Keratinocyte (primary cell): Measurements from ENCODE around the gene COL7A1. TPM values are rescaled to one million over a fixed set of nuclear protein-coding genes. Genes with fewer than 3 reads are reported as not detected.

Source experiments
- DNase-seq: peaks from one replicate; pipeline ENCODE4 v3.0.0-alpha.2; 2011; ENCODE audit warnings: low read depth, missing footprints, low spot score
- FAIRE-seq: peaks from 2 replicates; lab custom pipeline; 2011; peaks lifted over from hg19 to GRCh38; lab: Jason Lieb, UNC
- H2AFZ ChIP-seq: 2 replicates; pipeline ENCODE4 v1.6.0; 2012; ENCODE audit warnings: low read length, control low read depth, inconsistent platforms; ENCODE audit not compliant: control insufficient read depth
- H3K27ac ChIP-seq: 2 replicates; pipeline ENCODE4 v1.5.1; 2011; ENCODE audit warnings: low read length; ENCODE audit not compliant: control insufficient read depth, insufficient read depth
- H3K27me3 ChIP-seq: 3 replicates; pipeline ENCODE4 v1.6.0; 2011; ENCODE audit warnings: low read length; ENCODE audit not compliant: control insufficient read depth, insufficient read depth; ENCODE audit errors: extremely low read depth
- H3K36me3 ChIP-seq, 2 experiments: 2 replicates in 1 of 2; 3 replicates in 1 of 2; pipeline ENCODE4 v1.5.1; 2011; ENCODE audit warnings: low read length in 2 of 2, mild to moderate bottlenecking in 1 of 2; ENCODE audit not compliant: control insufficient read depth in 2 of 2, insufficient read depth in 2 of 2; ENCODE audit errors: extremely low read depth in 1 of 2
- H3K4me1 ChIP-seq: 3 replicates; pipeline ENCODE4 v1.5.1; 2011; ENCODE audit warnings: low read length; ENCODE audit not compliant: control insufficient read depth, insufficient read depth; ENCODE audit errors: extremely low read depth
- H3K4me2 ChIP-seq: 3 replicates; pipeline ENCODE4 v1.6.0; 2011; ENCODE audit warnings: low read depth, low read length; ENCODE audit not compliant: control insufficient read depth, insufficient read depth; ENCODE audit errors: extremely low read depth
- H3K4me3 ChIP-seq, 3 experiments: fragments of 200-600 bp in 1 of 3; sonication (generic) in 1 of 3; 2 replicates in 2 of 3; 3 replicates in 1 of 3; pipeline ENCODE4 v1.5.1; 2011 to 2016; ENCODE audit warnings: low read length in 3 of 3, mild to moderate bottlenecking in 3 of 3, control low read depth in 2 of 3, inconsistent platforms in 1 of 3, low read depth in 1 of 3, mixed read lengths in 1 of 3, mixed run types in 1 of 3, moderate library complexity in 1 of 3; ENCODE audit not compliant: control insufficient read depth in 2 of 3, insufficient read depth in 2 of 3; ENCODE audit errors: extremely low read depth in 1 of 3
- H3K79me2 ChIP-seq: 2 replicates; pipeline ENCODE4 v1.6.0; 2012; ENCODE audit warnings: low read length; ENCODE audit not compliant: control insufficient read depth, insufficient read depth
- H3K9ac ChIP-seq: 3 replicates; pipeline ENCODE4 v1.6.0; 2011; ENCODE audit warnings: low read length; ENCODE audit not compliant: control insufficient read depth, insufficient read depth; ENCODE audit errors: extremely low read depth
- H3K9me1 ChIP-seq: 3 replicates; pipeline ENCODE4 v1.6.0; 2011; ENCODE audit warnings: low read length; ENCODE audit not compliant: control insufficient read depth, insufficient read depth; ENCODE audit errors: extremely low read depth
- H3K9me3 ChIP-seq: 2 replicates; pipeline ENCODE4 v1.5.1; 2012; ENCODE audit warnings: low read depth, low read length; ENCODE audit not compliant: control insufficient read depth
- H4K20me1 ChIP-seq: 3 replicates; pipeline ENCODE4 v1.6.0; 2011; ENCODE audit warnings: low read length; ENCODE audit not compliant: control insufficient read depth, insufficient read depth; ENCODE audit errors: extremely low read depth
- CTCF ChIP-seq, 3 experiments: IDR thresholded peaks in 1 of 3; conservative IDR thresholded peaks in 1 of 3; optimal IDR thresholded peaks in 1 of 3; 2 replicates in 2 of 3; 3 replicates in 1 of 3; pipeline versions ENCODE3 to v1.5.1; 2011; ENCODE audit warnings: low read length in 3 of 3, mild to moderate bottlenecking in 3 of 3, moderate library complexity in 2 of 3, control low read depth in 1 of 3, inconsistent platforms in 1 of 3; ENCODE audit not compliant: insufficient read depth in 2 of 3; ENCODE audit errors: extremely low read depth in 1 of 3
- EZH2 ChIP-seq: IDR thresholded peaks from one replicate; pipeline ENCODE4 v1.6.1; 2012; ENCODE audit warnings: inconsistent platforms, mild to moderate bottlenecking, low read length, moderate library complexity
- dilution Hi-C: fragments of 300-500 bp; cut with MboI; formaldehyde crosslinking; loops from one replicate; pipeline ENCODE4 v1.7.0; 2020; ENCODE audit warnings: low sequenced_read_pairs; ENCODE audit not compliant: extremely low pct_ligation_motif_present
- polyA plus RNA-seq, 5 experiments: library from polyadenylated mRNA; depleted of rRNA in 3 of 5; stranded (reverse) in 3 of 5; stranded (forward) in 1 of 5; unstranded in 1 of 5; fragments of >200 nt; gene quantifications; 1 replicate in 1 of 5; 2 replicates in 3 of 5; 3 replicates in 1 of 5; pipeline versions ENCODE4 v1.2.1 to v1.2.3, GENCODE V29; 2011 to 2012; ENCODE audit warnings: missing spikeins in 2 of 5, low read depth in 1 of 5, low replicate concordance in 1 of 5

The COL7A1 gene
- polyA plus RNA-seq, 1 donor (not counting 4 experiments of a cell fraction or from before 2014, with no cell fraction given): 59.4 TPM

GRCh38 chr3:48564022-48564421 is 31.1 kb downstream of the COL7A1 start:
- Histone ChIP-seq H3K27ac (no peak overlapping the region), H3K79me2 (no peaks in the 10 kb centered on the region), H3K36me3 (peaks cover 44 to 48% of the 10 kb centered on the region in 2 experiments), H3K4me2 (peak overlapping the region; percentile 4), H3K9me3 (no peaks in the 10 kb centered on the region), H3K4me1 (peaks cover 42% of the 10 kb centered on the region), H3K4me3 (no peak overlapping the region), H3K9me1 (peaks cover 3% of the 10 kb centered on the region), H2AFZ (no peak overlapping the region), H3K9ac (peak overlapping the region; percentile 11), H3K27me3 (no peaks in the 10 kb centered on the region), H4K20me1 (peaks cover 10% of the 10 kb centered on the region)
- FAIRE-seq (no peak), DNase-seq (no peak)
- dilution Hi-C loops: no loop called here
- TF ChIP-seq CTCF (optimal IDR thresholded peaks at IDR 0.05 in 1 of 3, IDR thresholded peaks at IDR 0.05 in 1 of 3, conservative IDR thresholded peaks at IDR 0.05 in 1 of 3; ENCODE audit: extremely low read depth in 1 of 3, insufficient read depth in 2 of 3, low read length in 3 of 3): no peak
- TF ChIP-seq EZH2: no peak

DNA sequence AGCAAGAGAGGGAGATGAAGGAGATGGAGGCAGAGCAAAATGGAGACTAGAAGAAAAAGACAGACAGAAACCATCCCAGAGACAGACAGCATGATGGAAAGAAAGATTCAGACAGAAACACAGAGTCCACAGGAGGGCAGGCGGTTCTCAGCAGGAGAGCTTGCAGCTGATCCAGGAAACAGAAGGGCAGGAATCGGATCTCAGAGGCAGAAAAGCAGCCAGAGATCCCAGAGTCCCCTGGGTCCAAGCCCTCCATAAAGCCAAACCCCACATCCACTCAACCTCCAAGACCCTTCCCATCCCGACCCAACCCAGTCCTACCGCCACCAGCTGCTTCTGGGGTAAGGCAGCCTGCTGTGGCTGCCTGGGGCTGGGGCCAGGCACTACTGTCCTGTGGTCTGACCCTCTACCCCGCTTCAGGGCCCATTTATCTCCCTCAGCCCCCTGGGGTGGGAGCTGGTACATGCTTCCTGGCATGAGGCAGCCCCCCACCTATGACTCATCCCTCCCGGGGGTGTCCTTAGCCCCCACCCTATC is 31.7 kb downstream of the COL7A1 start, which contains the start of gene UCN2:
Gene UCN2, minus strand, starts transcription at position 400 of the 537 bp plus-strand sequence. CDS start 657 bp downstream, outside the sequence.
- Histone ChIP-seq H3K36me3 (peaks cover 39 to 46% of the 10 kb centered on the region in 2 experiments), H3K27ac (no peak within 1 kb of the TSS)
- dilution Hi-C loops: no loop called here

More for the DNA sequence above, 31.7 kb downstream of the COL7A1 start, which contains the start of gene UCN2:
- H3K4me1 ChIP-seq: peaks cover 48% of the 10 kb centered on the region
- peak within 1 kb of the TSS; percentile 4 for H3K4me2 ChIP-seq
- DNase-seq (no peak), FAIRE-seq (peak; percentile 17)
- TF ChIP-seq EZH2 (no peak), CTCF (optimal IDR thresholded peaks at IDR 0.05 in 1 of 3, IDR thresholded peaks at IDR 0.05 in 1 of 3, conservative IDR thresholded peaks at IDR 0.05 in 1 of 3; ENCODE audit: extremely low read depth in 1 of 3, insufficient read depth in 2 of 3, low read length in 3 of 3) (no peak)
- H4K20me1 ChIP-seq: peaks cover 11% of the 10 kb centered on the region
- peaks cover 3% of the 10 kb centered on the region for H3K9me1 ChIP-seq
- H3K9me3 ChIP-seq: no peaks in the 10 kb centered on the region
- no peaks in the 10 kb centered on the region for H3K79me2 ChIP-seq
- H3K4me3 ChIP-seq: no peak within 1 kb of the TSS
- no peaks in the 10 kb centered on the region for H3K27me3 ChIP-seq
- no peak within 1 kb of the TSS for H2AFZ ChIP-seq
- peak within 1 kb of the TSS; percentile 11 for H3K9ac ChIP-seq
